ENCODE measurements around the gene MRPS15.

Gene MRPS15

DNA sequence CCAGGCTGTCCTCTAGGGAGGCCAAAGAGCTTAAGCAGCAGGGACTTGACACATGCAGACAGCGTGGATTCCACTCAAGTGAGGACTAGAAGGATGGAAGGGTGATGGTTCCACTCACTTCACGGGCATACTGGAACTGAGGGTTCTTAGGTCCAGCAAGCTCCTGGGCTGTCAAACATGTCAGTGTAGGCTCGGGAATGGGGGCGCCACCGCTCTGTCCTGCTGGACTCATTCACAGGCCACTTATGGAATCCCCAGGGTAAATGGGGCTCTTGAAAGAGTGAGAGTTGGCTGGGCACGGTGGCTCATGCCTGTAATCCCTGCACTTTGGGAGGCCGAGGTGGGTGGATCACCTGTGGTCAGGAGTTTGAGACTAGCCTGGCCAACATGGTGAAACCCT lies 46.2 kb upstream of the MRPS15 start:
- Histone ChIP-seq H3K9ac (no peak overlapping the region), H3K27me3 (ENCODE audit: insufficient read depth, low read depth) (peaks cover 26% of the 10 kb centered on the region; the same call in 1 of the 2 replicates), H3K4me2 (no peak overlapping the region), H3K36me3 (ENCODE audit: insufficient read depth) (no peaks in the 10 kb centered on the region), H3K27ac (no peak overlapping the region), H2AFZ (ENCODE audit: low read depth) (no peak overlapping the region), H3K4me1 (ENCODE audit: low read depth, poor library complexity, severe bottlenecking) (no peaks in the 10 kb centered on the region), H3K79me2 (ENCODE audit: insufficient read depth, low read depth) (no peaks in the 10 kb centered on the region), H3K4me3 (IDR thresholded peaks at IDR 0.05; ENCODE audit: insufficient read depth, low read depth, low read length) (no peak overlapping the region), H4K20me1 (ENCODE audit: insufficient read depth) (no peaks in the 10 kb centered on the region)
- TF ChIP-seq CTCF (conservative IDR thresholded peaks at IDR 0.05; ENCODE audit: low read depth, low read length) = no peak

GRCh38 chr1:36508257-36508656 lies 44.1 kb upstream of the MRPS15 start:
- no peak overlapping the region for H3K4me2 ChIP-seq
- no peak overlapping the region for H3K27ac ChIP-seq
- H4K20me1 ChIP-seq (ENCODE audit: insufficient read depth) = no peaks in the 10 kb centered on the region
- no peak for TF ChIP-seq CTCF (conservative IDR thresholded peaks at IDR 0.05; ENCODE audit: low read depth, low read length)
- H3K27me3 ChIP-seq (ENCODE audit: insufficient read depth, low read depth) = peaks cover 17% of the 10 kb centered on the region; the same call in 1 of the 2 replicates
- no peaks in the 10 kb centered on the region for H3K36me3 ChIP-seq (ENCODE audit: insufficient read depth)
- no peak overlapping the region for H3K9ac ChIP-seq
- H3K79me2 ChIP-seq (ENCODE audit: insufficient read depth, low read depth) = no peaks in the 10 kb centered on the region
- H3K4me1 ChIP-seq (ENCODE audit: low read depth, poor library complexity, severe bottlenecking) = no peaks in the 10 kb centered on the region
- no peak overlapping the region for H3K4me3 ChIP-seq (IDR thresholded peaks at IDR 0.05; ENCODE audit: insufficient read depth, low read depth, low read length)
- H2AFZ ChIP-seq (ENCODE audit: low read depth) = no peak overlapping the region

GRCh38 chr1:36506276-36506920 lies 42.2 kb upstream of the MRPS15 start:
- Histone ChIP-seq H3K27me3 (ENCODE audit: insufficient read depth, low read depth) (peaks cover 1% of the 10 kb centered on the region; the same call in 1 of the 2 replicates), H3K79me2 (ENCODE audit: insufficient read depth, low read depth) (no peaks in the 10 kb centered on the region), H3K4me2 (no peak overlapping the region), H3K27ac (no peak overlapping the region), H4K20me1 (ENCODE audit: insufficient read depth) (no peaks in the 10 kb centered on the region), H3K36me3 (ENCODE audit: insufficient read depth) (no peaks in the 10 kb centered on the region), H3K4me3 (IDR thresholded peaks at IDR 0.05; ENCODE audit: insufficient read depth, low read depth, low read length) (no peak overlapping the region), H3K9ac (no peak overlapping the region), H3K4me1 (ENCODE audit: low read depth, poor library complexity, severe bottlenecking) (no peaks in the 10 kb centered on the region), H2AFZ (ENCODE audit: low read depth) (no peak overlapping the region)
- no peak for TF ChIP-seq CTCF (conservative IDR thresholded peaks at IDR 0.05; ENCODE audit: low read depth, low read length)

DNA sequence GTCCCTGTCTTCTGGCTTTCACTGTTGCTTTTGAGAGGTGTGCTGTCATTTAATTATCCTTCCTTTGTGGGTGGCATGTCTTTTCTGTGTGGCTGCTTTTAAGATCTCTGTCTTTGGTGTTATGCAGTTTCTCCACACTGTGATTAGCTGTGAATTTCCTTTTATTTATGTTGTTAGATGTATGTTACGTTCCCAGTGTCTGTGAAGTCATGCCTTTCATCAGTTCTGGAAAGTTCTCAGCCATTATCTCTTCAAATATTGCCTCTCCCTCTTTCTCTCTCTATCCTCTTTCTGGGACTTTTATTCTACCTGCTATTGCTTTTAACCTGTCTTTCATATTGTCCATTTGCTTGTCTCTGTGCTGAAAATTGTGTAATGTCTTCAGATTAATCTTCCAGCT lies 39.5 kb upstream of the MRPS15 start:
- TF ChIP-seq CTCF (conservative IDR thresholded peaks at IDR 0.05; ENCODE audit: low read depth, low read length) = no peak
- H4K20me1 ChIP-seq (ENCODE audit: insufficient read depth) = no peaks in the 10 kb centered on the region

More for the DNA sequence above, 39.5 kb upstream of the MRPS15 start:
- Histone ChIP-seq H2AFZ (ENCODE audit: low read depth) (no peak overlapping the region), H3K36me3 (ENCODE audit: insufficient read depth) (no peaks in the 10 kb centered on the region), H3K4me1 (ENCODE audit: low read depth, poor library complexity, severe bottlenecking) (no peaks in the 10 kb centered on the region), H3K27ac (no peak overlapping the region), H3K79me2 (ENCODE audit: insufficient read depth, low read depth) (no peaks in the 10 kb centered on the region), H3K4me3 (IDR thresholded peaks at IDR 0.05; ENCODE audit: insufficient read depth, low read depth, low read length) (no peak overlapping the region), H3K4me2 (no peak overlapping the region), H3K9ac (no peak overlapping the region), H3K27me3 (ENCODE audit: insufficient read depth, low read depth) (no peaks in the 10 kb centered on the region; the same call in 1 of the 2 replicates)

Measured in KMS-11 (cell line).